G401 (cell line): Measurements from ENCODE around the gene IL1RL2. TPM values are rescaled to one million over a fixed set of nuclear protein-coding genes. Genes with fewer than 3 reads are reported as not detected.

Experiments
- DNase-seq: peaks from one replicate; pipeline ENCODE4 v3.0.0-alpha.2; 2015; ENCODE audit warnings: low spot score
- in situ Hi-C: cut with HindIII; loops from 2 replicates; pipeline ENCODE4 v1.10.0; 2016; ENCODE audit warnings: low sequenced_read_pairs, mixed read lengths
- total RNA-seq: library from RNA; depleted of rRNA; stranded (reverse); fragments of >200 nt; shearing (Covaris generic); gene quantifications from 2 replicates; pipeline ENCODE4 v1.2.3, GENCODE V29; 2014; rRNA removed

IL1RL2 gene
- not detected in 2 replicates for total RNA-seq

DNA sequence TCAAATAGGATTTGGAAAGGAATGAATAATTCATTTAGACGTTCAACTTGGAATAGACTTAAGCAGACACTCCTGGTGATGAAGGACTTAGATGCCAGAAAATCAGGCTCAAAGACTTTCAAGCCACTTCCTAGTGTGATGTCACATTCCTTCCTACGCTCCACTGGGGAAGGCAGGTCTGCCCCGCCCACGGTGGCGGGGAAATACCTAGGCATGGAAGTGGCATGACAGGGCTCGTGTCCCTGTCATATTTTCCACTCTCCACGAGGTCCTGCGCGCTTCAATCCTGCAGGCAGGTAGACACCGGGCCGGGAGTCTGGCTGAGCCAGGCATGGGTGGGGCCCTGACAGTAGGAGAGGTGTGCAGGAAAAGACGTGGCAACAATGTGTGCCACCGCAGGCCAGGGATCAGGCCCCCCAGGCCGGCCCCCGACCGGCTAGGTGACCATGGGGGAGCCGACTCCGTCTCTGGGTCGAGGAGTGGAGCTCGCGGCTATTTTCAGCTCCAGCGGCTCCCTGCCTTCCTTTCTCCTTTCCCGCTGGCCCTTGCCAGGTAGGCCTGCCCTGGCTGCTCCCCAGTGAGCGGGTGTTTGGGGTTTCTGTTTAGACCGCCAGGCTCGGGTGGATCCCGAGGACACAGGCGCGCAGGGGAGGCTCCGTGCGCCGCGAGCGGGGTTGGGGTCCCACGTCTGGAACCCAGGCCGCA lies at the start of gene IL1RL2:
Gene IL1RL2, plus strand, starts transcription at position 233 of the 705 bp plus-strand sequence. CDS start 845 bp downstream, outside the sequence.
- no peak for DNase-seq
- in situ Hi-C loops, result no loop called here

GRCh38 chr2:102137138-102137537 lies 49.7 kb upstream of the IL1RL2 start:
- in situ Hi-C loops, result no loop called here
- DNase-seq, result no peak

DNA sequence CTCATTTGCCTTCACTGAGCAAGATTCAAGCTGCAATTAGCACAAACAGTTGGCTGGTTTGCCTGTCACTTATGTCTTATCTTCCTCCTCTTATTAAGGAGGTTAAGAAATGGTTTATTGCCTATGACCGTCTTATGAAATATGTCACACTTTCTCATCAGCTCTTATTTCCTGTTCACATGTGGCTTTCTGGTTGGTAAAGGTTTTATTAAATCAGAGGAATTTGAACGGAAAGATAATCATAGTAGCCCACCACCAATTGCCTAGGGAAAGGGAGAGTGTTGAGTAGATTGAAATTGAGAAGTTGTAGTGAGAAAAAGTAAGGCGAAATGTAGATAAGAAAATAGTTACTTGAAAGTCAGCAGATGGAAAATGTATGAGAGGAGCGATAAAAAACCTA lies 48.5 kb upstream of the IL1RL2 start:
- in situ Hi-C loops, result no loop called here
- DNase-seq, result no peak

DNA sequence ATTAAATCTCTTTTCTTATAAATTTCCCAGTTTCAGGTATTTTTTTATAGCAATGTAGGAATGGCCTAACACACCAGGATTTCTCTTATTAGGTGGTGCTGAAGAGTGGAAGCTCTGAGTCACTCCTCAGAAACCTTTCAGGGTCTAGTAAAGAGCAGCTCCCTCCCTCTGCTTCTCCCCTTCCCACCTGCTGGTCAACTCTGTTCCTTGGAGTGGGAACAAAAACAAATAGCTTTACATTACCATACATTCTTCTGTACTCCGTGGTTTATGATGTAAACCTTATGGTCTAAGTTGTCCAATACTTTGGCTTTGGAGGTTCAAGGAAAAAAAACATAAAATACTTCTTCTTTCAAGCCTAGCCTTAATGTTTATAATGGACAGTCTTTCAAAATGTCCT lies 47.0 kb upstream of the IL1RL2 start:
- DNase-seq, result no peak
- in situ Hi-C loops, result no loop called here

GRCh38 chr2:102140377-102140776 lies 46.4 kb upstream of the IL1RL2 start:
- no peak for DNase-seq

DNA sequence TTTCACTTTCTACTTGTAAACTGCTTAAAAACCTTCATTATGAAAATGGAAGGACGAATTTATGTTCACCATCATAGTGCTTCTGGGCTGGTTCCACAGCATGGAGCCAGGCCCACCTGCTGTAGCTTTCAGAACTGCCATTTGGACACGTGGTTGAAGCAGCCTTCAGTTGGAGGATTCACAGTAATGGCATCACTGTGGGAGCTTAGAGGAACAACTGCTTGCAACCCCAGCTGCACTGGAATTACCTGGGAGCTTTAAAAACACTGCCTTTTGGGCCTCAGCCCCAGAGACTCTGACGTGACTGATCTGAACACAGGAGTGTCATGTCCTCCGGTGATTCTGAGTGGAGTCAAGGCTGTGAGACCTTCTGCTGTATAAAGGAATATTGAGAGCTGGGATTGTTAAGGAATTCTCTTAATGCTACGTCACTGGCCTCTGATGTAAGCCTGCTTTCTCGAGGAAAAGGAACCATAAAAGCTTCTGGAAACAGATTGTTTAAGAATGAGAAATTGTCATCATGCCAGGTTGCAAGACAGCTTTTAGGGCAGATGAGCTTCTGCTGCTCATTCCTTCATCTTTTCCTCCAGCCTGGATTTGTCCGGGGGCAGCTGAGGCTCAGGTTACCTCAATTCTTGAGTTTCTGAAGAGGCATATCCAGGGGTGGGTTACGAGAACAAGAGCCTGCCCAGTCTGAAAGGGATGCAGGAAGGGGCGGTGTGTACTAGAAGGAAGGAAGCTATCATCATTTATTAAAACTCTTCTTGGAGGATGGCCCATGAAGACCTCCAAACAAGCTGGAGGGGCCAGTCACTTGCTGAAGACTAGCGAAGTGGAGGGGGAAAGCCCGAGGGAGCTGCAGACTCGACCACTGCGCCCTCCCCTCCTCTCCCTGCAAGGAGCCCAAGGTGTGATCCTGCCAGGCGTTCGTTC lies 45.5 kb upstream of the IL1RL2 start:
- no peak for DNase-seq
- in situ Hi-C loops, result no loop called here

More at GRCh38 chr2:102140377-102140776, 46.4 kb upstream of the IL1RL2 start:
- in situ Hi-C loops, result no loop called here

DNA sequence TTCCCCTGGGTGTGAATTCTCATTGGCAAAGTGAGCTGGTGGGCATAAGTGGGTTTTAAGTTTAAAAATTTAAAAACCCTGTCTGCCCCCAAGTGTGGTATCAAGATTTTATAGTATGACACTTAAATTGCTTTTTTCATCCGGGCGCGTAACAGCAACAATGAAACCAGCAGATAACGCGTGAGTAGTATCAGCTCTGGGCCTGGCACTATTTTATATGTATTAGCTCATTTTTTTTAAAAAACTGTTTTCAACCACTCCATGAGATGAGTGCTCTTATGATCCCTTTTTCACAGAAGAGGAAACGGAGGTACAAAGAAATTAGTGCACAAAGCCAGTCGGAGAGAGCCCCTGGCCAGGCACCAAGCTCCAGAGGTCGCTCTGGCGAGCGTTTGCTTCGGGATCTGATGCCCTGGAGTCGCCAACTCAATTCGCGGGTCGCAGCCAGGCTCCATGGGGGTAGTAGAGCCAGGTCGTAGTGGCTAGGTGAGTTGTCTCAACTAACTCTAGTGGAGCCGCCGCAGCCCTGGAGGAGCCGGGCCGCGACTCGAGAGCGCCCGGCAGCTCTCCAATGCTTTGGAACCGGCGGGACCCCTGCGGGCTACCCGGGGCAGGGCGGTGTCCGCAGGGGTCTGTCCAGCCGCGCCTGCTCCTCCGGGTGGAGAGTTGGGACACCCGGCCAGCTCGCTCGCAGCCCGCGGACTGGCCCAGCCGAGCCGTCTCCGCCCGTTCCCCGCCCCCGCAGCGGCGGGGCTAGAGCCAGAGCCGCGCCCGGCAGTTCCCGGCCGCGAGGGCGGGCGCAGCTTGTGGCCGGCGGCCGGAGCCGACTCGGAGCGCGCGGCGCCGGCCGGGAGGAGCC lies 44.6 kb upstream of the IL1RL2 start, which contains the start of gene IL1R1:
Gene IL1R1, plus strand, starts transcription at position 777 of the 859 bp plus-strand sequence. CDS start 14,979 bp downstream, outside the sequence.
- in situ Hi-C loops, result no loop called here
- DNase-seq, result no peak

GRCh38 chr2:102142829-102143449 lies 43.9 kb upstream of the IL1RL2 start:
- in situ Hi-C loops, result no loop called here
- no peak for DNase-seq

GRCh38 chr2:102143450-102143985 lies 43.3 kb upstream of the IL1RL2 start:
- DNase-seq, result no peak
- in situ Hi-C loops, result no loop called here

GRCh38 chr2:102144128-102144527 lies 42.7 kb upstream of the IL1RL2 start:
- DNase-seq, result no peak
- in situ Hi-C loops, result no loop called here

- in situ Hi-C loops, result no loop called here
Observed at GRCh38 chr2:102145107-102145506, 41.7 kb upstream of the IL1RL2 start.

GRCh38 chr2:102145934-102146333 lies 40.9 kb upstream of the IL1RL2 start:
- in situ Hi-C loops, result no loop called here
- no peak for DNase-seq

More at GRCh38 chr2:102145107-102145506, 41.7 kb upstream of the IL1RL2 start:
- DNase-seq, result no peak

- in situ Hi-C loops, result no loop called here
- no peak for DNase-seq
Observed at GRCh38 chr2:102147935-102148334, 38.9 kb upstream of the IL1RL2 start.

DNA sequence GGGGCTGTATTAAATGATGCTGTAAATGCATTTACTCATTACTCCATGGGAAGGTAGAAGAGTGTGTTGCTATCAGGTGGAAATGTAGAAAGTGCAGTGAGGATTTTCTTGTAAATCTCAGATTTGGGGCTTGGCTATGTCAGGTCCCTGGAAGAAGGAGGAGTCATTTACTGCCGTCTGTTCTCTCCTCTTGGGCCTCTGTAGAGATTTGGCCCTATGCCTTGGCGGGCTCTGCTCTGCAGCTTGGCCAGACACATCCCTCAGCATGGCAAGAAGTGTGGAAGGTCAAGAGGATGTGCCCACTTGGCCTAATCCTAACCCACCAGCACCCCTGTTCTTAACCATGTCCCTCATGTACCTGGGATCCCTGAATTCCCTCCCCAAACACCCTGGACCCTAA lies 37.6 kb upstream of the IL1RL2 start:
- DNase-seq, result no peak
- in situ Hi-C loops, result no loop called here

GRCh38 chr2:102149644-102150455 lies 37.0 kb upstream of the IL1RL2 start:
- DNase-seq, result no peak
- in situ Hi-C loops, result no loop called here

DNA sequence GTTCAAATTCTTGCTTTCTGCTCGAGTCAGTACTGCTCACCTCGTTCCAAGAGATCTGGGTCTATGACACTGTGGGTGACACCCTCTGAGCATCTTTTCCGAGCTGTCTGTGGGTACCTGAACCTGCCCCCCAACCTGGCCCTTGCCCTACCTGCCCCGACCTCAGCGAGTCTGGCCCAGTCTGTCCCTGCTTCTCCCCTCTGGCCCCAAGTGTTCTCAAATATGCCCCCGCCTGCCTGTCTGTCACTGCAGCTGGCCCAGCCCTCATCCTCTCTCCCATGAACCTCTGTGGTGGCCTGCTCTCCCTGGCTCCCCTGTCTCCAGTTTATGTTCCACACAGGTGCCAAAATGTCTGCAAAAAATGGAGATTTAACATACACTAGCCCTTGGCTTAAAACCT lies 32.5 kb upstream of the IL1RL2 start:
- in situ Hi-C loops, result no loop called here
- DNase-seq, result no peak

DNA sequence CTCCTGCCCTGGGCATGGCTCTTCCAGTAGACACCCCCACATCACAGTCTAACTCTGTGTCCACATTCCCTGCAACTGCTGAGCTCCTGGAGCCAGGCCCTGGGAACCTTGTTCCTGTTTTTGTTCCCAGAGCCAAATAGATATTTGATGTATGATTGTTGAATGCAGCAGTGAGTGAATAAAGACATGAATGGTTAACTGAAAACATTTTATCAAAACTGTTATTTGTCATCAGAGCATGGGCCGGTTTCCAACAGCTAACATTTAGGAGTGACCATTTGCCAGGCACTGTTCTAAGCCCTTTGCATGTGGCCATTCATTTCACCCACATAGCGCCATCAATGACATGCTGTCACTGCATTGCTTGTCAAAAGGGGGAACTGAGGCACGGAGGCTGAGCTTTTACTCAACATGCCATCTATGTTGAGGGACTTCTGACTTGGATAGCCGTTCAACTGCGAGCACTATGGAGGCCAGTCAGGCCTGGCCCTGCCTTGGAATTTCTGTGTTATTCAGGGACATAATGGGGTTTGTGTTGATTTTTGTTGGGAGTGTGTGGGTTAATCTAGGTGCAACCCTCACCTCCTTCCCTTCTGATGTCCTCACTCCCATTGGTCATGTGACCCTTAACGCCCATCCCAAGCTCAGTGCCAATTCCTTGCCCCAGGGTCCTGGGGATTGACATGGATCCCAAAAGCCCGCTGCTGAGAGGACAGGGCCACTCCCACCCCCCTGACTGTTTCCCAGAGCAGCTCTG lies 31.7 kb upstream of the IL1RL2 start:
- DNase-seq, result no peak
- in situ Hi-C loops, result no loop called here
